Tibial nerve (tissue), 4 donors: Measurements from ENCODE around the gene GSTM5.

Source experiments
- EP300 ChIP-seq, 2 donors: sonication (generic); formaldehyde crosslinking; IDR thresholded peaks; one replicate each; pipeline ENCODE4 v1.6.1; 2017; ENCODE audit warnings: antibody characterized with exemption in 2 of 2, mild to moderate bottlenecking in 1 of 2
- TF ChIP-seq, protein P1 (sequence below), 5 experiments: fragments of 200-600 bp in 3 of 5; fragments of 450-650 bp in 2 of 5; sonication (generic) in 3 of 5; IDR thresholded peaks; one replicate each; pipeline ENCODE4 v1.5.1; 2016 to 2019; ENCODE audit warnings: antibody characterized with exemption in 5 of 5, mild to moderate bottlenecking in 3 of 5, moderate library complexity in 2 of 5

DNA sequence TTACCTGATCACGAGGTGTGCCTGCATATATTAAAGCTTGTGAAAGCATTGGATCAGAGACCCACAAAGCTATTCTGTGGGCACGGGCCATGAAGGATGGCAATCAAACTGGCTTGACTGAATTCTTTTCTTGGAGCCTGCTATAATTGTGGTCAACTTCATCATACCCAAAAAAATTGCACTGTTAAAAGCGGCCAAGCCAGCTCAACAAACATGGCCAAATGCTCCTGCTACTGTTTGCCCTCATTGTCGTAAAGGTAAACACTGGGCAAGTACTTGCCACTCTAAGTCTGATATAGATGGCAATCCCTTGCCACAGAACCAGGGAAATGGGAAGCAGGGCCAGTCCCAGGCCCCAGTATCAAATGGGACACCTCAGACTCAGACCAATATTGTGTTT lies 6.6 kb upstream of the GSTM5 start:
- TF ChIP-seq, protein P1, sequence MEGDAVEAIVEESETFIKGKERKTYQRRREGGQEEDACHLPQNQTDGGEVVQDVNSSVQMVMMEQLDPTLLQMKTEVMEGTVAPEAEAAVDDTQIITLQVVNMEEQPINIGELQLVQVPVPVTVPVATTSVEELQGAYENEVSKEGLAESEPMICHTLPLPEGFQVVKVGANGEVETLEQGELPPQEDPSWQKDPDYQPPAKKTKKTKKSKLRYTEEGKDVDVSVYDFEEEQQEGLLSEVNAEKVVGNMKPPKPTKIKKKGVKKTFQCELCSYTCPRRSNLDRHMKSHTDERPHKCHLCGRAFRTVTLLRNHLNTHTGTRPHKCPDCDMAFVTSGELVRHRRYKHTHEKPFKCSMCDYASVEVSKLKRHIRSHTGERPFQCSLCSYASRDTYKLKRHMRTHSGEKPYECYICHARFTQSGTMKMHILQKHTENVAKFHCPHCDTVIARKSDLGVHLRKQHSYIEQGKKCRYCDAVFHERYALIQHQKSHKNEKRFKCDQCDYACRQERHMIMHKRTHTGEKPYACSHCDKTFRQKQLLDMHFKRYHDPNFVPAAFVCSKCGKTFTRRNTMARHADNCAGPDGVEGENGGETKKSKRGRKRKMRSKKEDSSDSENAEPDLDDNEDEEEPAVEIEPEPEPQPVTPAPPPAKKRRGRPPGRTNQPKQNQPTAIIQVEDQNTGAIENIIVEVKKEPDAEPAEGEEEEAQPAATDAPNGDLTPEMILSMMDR (IDR thresholded peaks at IDR 0.05): no peak
- TF ChIP-seq EP300 (IDR thresholded peaks at IDR 0.05): no peak
